SHP77 treated with DMSO at 0.1 percent for 48 hours (cell line): Measurements from ENCODE around the gene EXOC6B.
"Not testable (repeated sequence)": the region's sequence is repeated elsewhere in the genome, so short reads cannot be mapped to it uniquely, and the experiment has no call there.

Experiments used
- DNase-seq: peaks from one replicate; lab custom pipeline; 2025; lab: John Stamatoyannopoulos, UW

EXOC6B gene

GRCh38 chr2:72681016-72681995 is 144.5 kb downstream of the EXOC6B start:
- DNase-seq, result no peak

DNA sequence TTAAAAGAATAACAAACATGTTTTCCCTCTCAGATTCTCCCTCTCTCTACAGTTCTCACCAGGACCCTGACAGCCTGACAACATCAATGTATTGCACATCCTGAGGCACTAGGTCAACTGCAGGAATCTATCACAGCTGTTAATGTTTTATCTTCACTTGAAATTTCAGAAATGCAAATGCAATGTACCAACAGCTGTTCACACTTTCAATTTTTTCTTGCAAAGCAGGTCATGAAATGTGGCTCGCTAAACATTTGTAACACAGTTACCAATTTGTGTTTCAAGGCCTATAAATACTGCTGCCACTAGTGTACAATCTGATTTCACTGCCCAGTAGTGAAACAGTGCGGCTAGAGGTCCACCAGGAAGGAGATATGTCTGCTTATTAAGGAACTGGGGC is 147.8 kb downstream of the EXOC6B start:
- no peak for DNase-seq

- no peak for DNase-seq
Observed at GRCh38 chr2:72676341-72677025, 149.3 kb downstream of the EXOC6B start.

- no peak for DNase-seq
Observed at GRCh38 chr2:72674982-72675915, 150.6 kb downstream of the EXOC6B start.

GRCh38 chr2:72673279-72673678 is 152.6 kb downstream of the EXOC6B start:
- DNase-seq, result no peak

DNA sequence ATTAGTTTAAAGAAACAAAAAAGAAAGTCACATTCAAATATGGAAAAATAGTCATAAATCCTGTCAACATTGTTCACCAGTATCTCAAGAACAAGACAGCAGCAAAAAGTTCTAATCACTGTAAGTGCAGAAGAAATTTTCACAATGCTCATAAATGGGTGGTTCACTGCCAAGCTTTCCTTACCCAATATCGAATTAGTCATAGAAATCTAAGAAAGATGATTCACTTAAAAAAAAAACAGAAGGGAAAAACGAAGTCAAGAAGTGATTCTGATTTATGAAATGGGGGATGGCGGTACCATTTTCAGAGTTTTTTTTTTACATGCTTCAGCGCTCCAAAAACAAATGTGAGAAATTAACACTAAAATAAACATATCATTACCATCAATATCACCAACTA is 156.7 kb downstream of the EXOC6B start:
- DNase-seq, result no peak

DNA sequence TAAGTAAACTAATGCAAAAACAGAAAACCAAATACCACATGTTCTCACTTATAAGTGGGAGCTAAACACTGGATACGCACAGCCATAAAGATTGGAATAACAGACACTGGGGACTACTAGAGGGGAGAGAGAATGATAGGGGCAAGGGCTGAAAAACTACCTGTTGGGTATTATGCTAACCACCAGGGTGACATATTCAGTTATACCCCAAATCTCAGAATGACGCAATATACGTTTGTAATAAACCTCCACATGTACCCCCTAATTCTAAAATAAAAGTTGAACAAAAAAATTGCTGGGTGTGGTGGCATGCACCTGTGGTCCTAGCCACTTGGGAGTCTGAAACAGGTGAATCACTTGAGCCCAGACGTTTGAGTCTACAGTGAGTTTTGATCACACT is 157.2 kb downstream of the EXOC6B start:
- no peak for DNase-seq

DNA sequence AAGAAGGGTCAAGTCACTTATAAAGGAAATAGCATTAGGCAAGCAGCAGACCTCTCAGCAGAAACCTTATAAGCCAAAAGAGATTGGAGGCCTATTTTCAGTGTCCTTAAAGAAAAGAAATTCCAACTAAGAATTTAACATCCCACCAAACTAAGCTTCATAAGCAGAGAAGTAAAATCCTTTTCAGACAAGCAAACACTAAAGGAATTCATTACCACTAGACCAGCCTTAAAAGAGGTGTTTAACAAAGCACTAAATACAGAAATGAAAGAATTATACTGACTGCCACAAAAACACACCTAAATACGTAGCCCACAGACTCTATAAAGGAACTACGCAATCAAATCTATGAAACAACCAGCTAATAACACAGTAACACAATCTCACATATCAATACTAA is 160.4 kb downstream of the EXOC6B start:
- no peak for DNase-seq

- no peak for DNase-seq
Observed at GRCh38 chr2:72661985-72662384, 163.8 kb downstream of the EXOC6B start.

DNA sequence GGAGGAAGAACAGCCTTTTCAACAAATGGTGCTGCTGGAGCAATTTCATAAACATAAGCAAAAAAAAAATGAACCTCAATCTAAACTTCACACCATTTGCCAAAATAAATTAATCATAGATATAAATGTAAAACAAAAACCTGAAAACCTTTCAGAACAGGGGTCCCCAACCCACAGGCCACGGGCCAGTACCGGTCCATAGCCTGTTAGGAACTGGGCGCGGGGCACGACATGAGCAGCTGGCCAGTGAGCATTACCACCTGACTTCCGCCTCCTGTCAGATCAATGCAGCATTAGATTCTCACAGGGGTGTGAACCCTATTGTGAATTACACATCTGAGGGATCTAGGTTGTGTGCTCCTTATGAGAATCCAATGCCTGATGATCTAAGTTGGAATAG is 176.0 kb downstream of the EXOC6B start:
- no peak for DNase-seq

GRCh38 chr2:72641221-72641620 is 184.6 kb downstream of the EXOC6B start:
- not testable (repeated sequence) for DNase-seq

DNA sequence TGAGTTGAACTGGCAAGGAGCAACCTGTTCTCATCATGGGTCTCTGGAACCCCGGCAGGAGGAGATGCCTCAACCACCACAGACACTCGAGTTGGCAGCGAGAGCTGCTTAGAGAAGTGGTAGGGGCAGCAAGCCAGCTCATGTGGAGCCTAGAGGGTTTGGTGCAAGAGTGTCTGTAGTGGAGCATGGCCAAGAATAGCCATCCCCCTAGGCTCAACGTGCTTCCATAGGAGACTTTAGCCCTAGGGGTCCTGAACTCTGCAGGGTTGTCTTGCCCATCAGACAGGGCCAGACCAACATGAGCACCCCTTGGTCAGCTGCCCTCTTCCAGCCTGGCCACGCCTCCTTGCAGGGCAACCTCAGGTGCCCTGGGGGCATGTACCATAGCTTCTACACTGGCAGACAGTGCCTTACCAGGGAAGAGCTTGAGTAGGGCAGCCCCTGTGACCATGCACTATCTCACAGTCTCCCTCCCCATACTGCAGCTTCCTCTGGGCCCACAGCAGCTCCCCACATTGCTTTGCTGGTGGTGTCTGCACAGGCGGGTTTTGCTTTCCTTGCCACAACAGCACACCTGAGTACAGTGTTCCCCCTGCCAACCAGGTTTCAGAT is 187.1 kb downstream of the EXOC6B start:
- DNase-seq, result no peak

- no peak for DNase-seq
Observed at GRCh38 chr2:72636210-72636609, 189.6 kb downstream of the EXOC6B start.

GRCh38 chr2:72630767-72631166 is 195.1 kb downstream of the EXOC6B start:
- no peak for DNase-seq

- DNase-seq, result no peak
Observed at GRCh38 chr2:72629062-72629461, 196.8 kb downstream of the EXOC6B start.

DNA sequence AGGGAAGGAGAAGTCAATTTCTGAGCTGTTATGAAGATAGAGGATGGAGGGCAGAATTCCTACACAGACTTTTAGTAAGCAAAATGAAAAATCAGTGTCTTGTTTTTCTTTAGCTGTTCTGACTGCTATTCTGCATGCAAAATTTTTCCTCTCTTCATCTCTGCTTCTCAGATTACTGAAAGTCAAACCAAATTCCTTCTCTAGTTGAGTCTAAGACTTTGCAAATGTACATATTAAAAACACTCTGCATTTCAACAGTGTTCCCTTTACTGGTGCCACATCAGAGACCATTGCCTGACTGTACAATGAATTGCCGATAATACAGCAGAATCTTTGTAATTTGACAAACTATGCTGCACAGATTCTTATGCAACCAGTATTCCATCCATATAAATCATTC is 198.8 kb downstream of the EXOC6B start:
- no peak for DNase-seq

GRCh38 chr2:72625366-72625765 is 200.5 kb downstream of the EXOC6B start:
- DNase-seq, result no peak

- DNase-seq, result no peak
Observed at GRCh38 chr2:72623481-72623880, 202.4 kb downstream of the EXOC6B start.

DNA sequence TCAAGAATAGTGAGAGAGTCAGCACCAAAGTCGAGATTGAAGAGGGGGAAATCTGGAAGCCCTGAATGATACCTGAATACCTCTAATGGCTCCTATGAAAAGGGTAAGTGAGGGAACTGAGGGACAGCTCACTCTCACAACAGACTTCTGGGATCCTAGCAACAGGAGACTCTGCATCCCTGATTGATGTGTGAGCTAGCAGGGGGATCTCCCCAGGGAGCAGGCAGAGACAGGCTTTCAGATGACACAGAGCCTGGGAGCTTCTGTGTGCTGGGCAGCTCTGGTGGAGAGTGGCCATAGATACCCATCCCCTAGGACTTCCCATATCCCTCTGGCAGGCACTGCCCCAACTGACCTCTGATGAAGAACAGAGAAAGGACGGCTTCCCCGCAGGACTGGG is 206.2 kb downstream of the EXOC6B start:
- DNase-seq, result no peak

- no peak for DNase-seq
Observed at GRCh38 chr2:72613931-72614330, 211.9 kb downstream of the EXOC6B start.

DNA sequence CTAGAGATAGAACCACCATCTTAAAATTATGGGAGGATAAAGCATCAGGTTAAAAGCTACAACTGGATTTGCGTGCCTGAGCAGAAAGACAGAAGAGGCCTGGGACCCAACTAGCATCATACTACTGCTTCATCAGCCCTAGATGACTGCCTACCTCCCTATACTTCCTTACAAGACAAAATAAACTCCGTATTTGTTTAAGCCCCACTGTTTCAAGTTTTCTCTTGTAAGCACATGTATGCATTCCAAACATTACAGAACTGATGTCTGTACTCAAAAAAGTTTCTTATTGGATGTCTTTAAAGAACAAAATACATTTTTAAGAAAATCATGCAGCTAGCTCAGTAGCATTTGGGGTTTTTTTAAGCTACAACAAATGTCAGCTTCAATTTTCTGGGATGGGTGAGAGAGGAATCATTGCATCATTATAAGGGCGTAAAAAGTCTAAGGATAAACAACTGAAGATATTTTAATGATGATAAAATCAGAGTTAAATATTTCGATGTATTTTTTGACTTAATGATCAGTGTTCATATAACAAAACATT is 213.1 kb downstream of the EXOC6B start:
- DNase-seq, result no peak
